Measurements from ENCODE around the gene CPXM2. TPM values are rescaled to one million over a fixed set of nuclear protein-coding genes. Genes with fewer than 3 reads are reported as not detected.

Gene CPXM2
- total RNA-seq, 1 donor from 2014 or later: not detected

- H3K36me3 Mint-ChIP-seq (ENCODE audit: low read depth): no peaks in the 10 kb centered on the region
- H3K27me3 Mint-ChIP-seq: peaks cover 21% of the 10 kb centered on the region
- no peak overlapping the region for H3K27ac Mint-ChIP-seq
- H3K9me3 Mint-ChIP-seq: no peaks in the 10 kb centered on the region
- DNase-seq: no peak
- intact Hi-C loops (cut with micrococcal nuclease): no loop called here
- H3K4me1 Mint-ChIP-seq: no peaks in the 10 kb centered on the region
- H3K4me3 Mint-ChIP-seq: no peak overlapping the region
Observed at GRCh38 chr10:123890756-123891143, 857 bp downstream of the CPXM2 start.

GRCh38 chr10:123890226-123890625, 1.4 kb downstream of the CPXM2 start:
- intact Hi-C loops (cut with micrococcal nuclease): no loop called here
- H3K36me3 Mint-ChIP-seq (ENCODE audit: low read depth): no peaks in the 10 kb centered on the region
- DNase-seq: no peak

GRCh38 chr10:123889821-123890220, 1.8 kb downstream of the CPXM2 start:
- no peaks in the 10 kb centered on the region for H3K36me3 Mint-ChIP-seq (ENCODE audit: low read depth)
- intact Hi-C loops (cut with micrococcal nuclease): no loop called here
- H3K4me3 Mint-ChIP-seq: no peak overlapping the region
- no peak overlapping the region for H3K27ac Mint-ChIP-seq
- no peaks in the 10 kb centered on the region for H3K9me3 Mint-ChIP-seq
- no peaks in the 10 kb centered on the region for H3K4me1 Mint-ChIP-seq
- H3K27me3 Mint-ChIP-seq: peaks cover 21% of the 10 kb centered on the region
- DNase-seq: no peak

More at GRCh38 chr10:123890226-123890625, 1.4 kb downstream of the CPXM2 start:
- H3K9me3 Mint-ChIP-seq: no peaks in the 10 kb centered on the region
- no peak overlapping the region for H3K27ac Mint-ChIP-seq
- H3K27me3 Mint-ChIP-seq: peaks cover 21% of the 10 kb centered on the region
- no peak overlapping the region for H3K4me3 Mint-ChIP-seq
- H3K4me1 Mint-ChIP-seq: no peaks in the 10 kb centered on the region

- peaks cover 21% of the 10 kb centered on the region for H3K27me3 Mint-ChIP-seq
- H3K4me1 Mint-ChIP-seq: no peaks in the 10 kb centered on the region
- H3K27ac Mint-ChIP-seq: no peak overlapping the region
Observed at GRCh38 chr10:123888751-123889150, 2.9 kb downstream of the CPXM2 start.

GRCh38 chr10:123888256-123888655, 3.4 kb downstream of the CPXM2 start:
- intact Hi-C loops (cut with micrococcal nuclease): no loop called here
- H3K27ac Mint-ChIP-seq: no peak overlapping the region
- no peak for DNase-seq
- no peaks in the 10 kb centered on the region for H3K4me1 Mint-ChIP-seq
- H3K36me3 Mint-ChIP-seq (ENCODE audit: low read depth): no peaks in the 10 kb centered on the region
- H3K27me3 Mint-ChIP-seq: peaks cover 21% of the 10 kb centered on the region
- H3K4me3 Mint-ChIP-seq: no peak overlapping the region
- no peaks in the 10 kb centered on the region for H3K9me3 Mint-ChIP-seq

More at GRCh38 chr10:123888751-123889150, 2.9 kb downstream of the CPXM2 start:
- H3K4me3 Mint-ChIP-seq: no peak overlapping the region
- no peaks in the 10 kb centered on the region for H3K9me3 Mint-ChIP-seq
- intact Hi-C loops (cut with micrococcal nuclease): no loop called here
- no peak for DNase-seq
- no peaks in the 10 kb centered on the region for H3K36me3 Mint-ChIP-seq (ENCODE audit: low read depth)

- no peak for DNase-seq
- H3K27me3 Mint-ChIP-seq: peaks cover 17% of the 10 kb centered on the region
- H3K4me1 Mint-ChIP-seq: no peaks in the 10 kb centered on the region
- H3K4me3 Mint-ChIP-seq: no peak overlapping the region
- no peaks in the 10 kb centered on the region for H3K36me3 Mint-ChIP-seq (ENCODE audit: low read depth)
- intact Hi-C loops (cut with micrococcal nuclease): no loop called here
- H3K27ac Mint-ChIP-seq: no peak overlapping the region
- H3K9me3 Mint-ChIP-seq: no peaks in the 10 kb centered on the region
Observed at GRCh38 chr10:123886292-123886691, 5.3 kb downstream of the CPXM2 start.

- no peaks in the 10 kb centered on the region for H3K4me1 Mint-ChIP-seq
- intact Hi-C loops (cut with micrococcal nuclease): no loop called here
- H3K27ac Mint-ChIP-seq: no peak overlapping the region
- peaks cover 13% of the 10 kb centered on the region for H3K27me3 Mint-ChIP-seq
- no peaks in the 10 kb centered on the region for H3K36me3 Mint-ChIP-seq (ENCODE audit: low read depth)
- no peak for DNase-seq
- H3K4me3 Mint-ChIP-seq: no peak overlapping the region
- H3K9me3 Mint-ChIP-seq: no peaks in the 10 kb centered on the region
Observed at GRCh38 chr10:123885406-123886170, 6.0 kb downstream of the CPXM2 start.

- H3K9me3 Mint-ChIP-seq: no peaks in the 10 kb centered on the region
- H3K36me3 Mint-ChIP-seq (ENCODE audit: low read depth): no peaks in the 10 kb centered on the region
- intact Hi-C loops (cut with micrococcal nuclease): no loop called here
- DNase-seq: no peak
- no peak overlapping the region for H3K27ac Mint-ChIP-seq
- peaks cover 6% of the 10 kb centered on the region for H3K27me3 Mint-ChIP-seq
- H3K4me3 Mint-ChIP-seq: no peak overlapping the region
- H3K4me1 Mint-ChIP-seq: no peaks in the 10 kb centered on the region
Observed at GRCh38 chr10:123884907-123885381, 6.7 kb downstream of the CPXM2 start.

GRCh38 chr10:123884351-123884906, 7.2 kb downstream of the CPXM2 start:
- no peaks in the 10 kb centered on the region for H3K36me3 Mint-ChIP-seq (ENCODE audit: low read depth)
- no peaks in the 10 kb centered on the region for H3K9me3 Mint-ChIP-seq
- H3K27ac Mint-ChIP-seq: no peak overlapping the region
- no peaks in the 10 kb centered on the region for H3K4me1 Mint-ChIP-seq
- intact Hi-C loops (cut with micrococcal nuclease): no loop called here
- H3K4me3 Mint-ChIP-seq: no peak overlapping the region
- DNase-seq: no peak
- H3K27me3 Mint-ChIP-seq: peaks cover 1% of the 10 kb centered on the region

- Mint-ChIP-seq H3K27ac (no peak overlapping the region), H3K9me3 (no peaks in the 10 kb centered on the region), H3K27me3 (no peaks in the 10 kb centered on the region), H3K4me3 (no peak overlapping the region), H3K4me1 (no peaks in the 10 kb centered on the region), H3K36me3 (ENCODE audit: low read depth) (no peaks in the 10 kb centered on the region)
- no peak for DNase-seq
- intact Hi-C loops (cut with micrococcal nuclease): no loop called here
Observed at GRCh38 chr10:123883673-123884320, 7.8 kb downstream of the CPXM2 start.

- no peaks in the 10 kb centered on the region for H3K27me3 Mint-ChIP-seq
- intact Hi-C loops (cut with micrococcal nuclease): no loop called here
- no peak overlapping the region for H3K4me3 Mint-ChIP-seq
- no peak overlapping the region for H3K27ac Mint-ChIP-seq
- DNase-seq: no peak
- H3K9me3 Mint-ChIP-seq: peaks cover under 1% of the 10 kb centered on the region
- H3K36me3 Mint-ChIP-seq (ENCODE audit: low read depth): no peaks in the 10 kb centered on the region
- no peaks in the 10 kb centered on the region for H3K4me1 Mint-ChIP-seq
Observed at GRCh38 chr10:123882681-123883445, 8.7 kb downstream of the CPXM2 start.

GRCh38 chr10:123882177-123882576, 9.4 kb downstream of the CPXM2 start:
- H3K9me3 Mint-ChIP-seq: peaks cover 4% of the 10 kb centered on the region
- no peak for DNase-seq
- intact Hi-C loops (cut with micrococcal nuclease): no loop called here

GRCh38 chr10:123879606-123880257, 11.9 kb downstream of the CPXM2 start:
- intact Hi-C loops (cut with micrococcal nuclease): no loop called here
- Mint-ChIP-seq H3K9me3 (peaks cover 4% of the 10 kb centered on the region), H3K36me3 (ENCODE audit: low read depth) (no peaks in the 10 kb centered on the region), H3K27me3 (no peaks in the 10 kb centered on the region), H3K27ac (no peak overlapping the region), H3K4me3 (no peak overlapping the region), H3K4me1 (no peaks in the 10 kb centered on the region)
- DNase-seq: no peak

More at GRCh38 chr10:123882177-123882576, 9.4 kb downstream of the CPXM2 start:
- Mint-ChIP-seq H3K4me3 (no peak overlapping the region), H3K27me3 (no peaks in the 10 kb centered on the region), H3K4me1 (no peaks in the 10 kb centered on the region), H3K36me3 (ENCODE audit: low read depth) (no peaks in the 10 kb centered on the region), H3K27ac (no peak overlapping the region)

Data from activated CD4-positive, alpha-beta T cell treated with anti-CD3 and anti-CD28 coated beads, Interleukin-2, amount 10 ng/mL, durations not matched to agents 24 days and 14 days (primary cell).